Ecto neural progenitor cell (in vitro differentiated cells): ENCODE data around the gene LOXL3.
"Not testable (repeated sequence)": the region's sequence is repeated elsewhere in the genome, so short reads cannot be mapped to it uniquely, and the experiment has no call there.

Source experiments
- DNase-seq: peaks from one replicate; pipeline ENCODE4 v3.0.0-alpha.2; 2018; ENCODE audit warnings: low spot score

Gene LOXL3

GRCh38 chr2:74489906-74490305 lies 63.8 kb downstream of the LOXL3 start:
- DNase-seq: no peak

DNA sequence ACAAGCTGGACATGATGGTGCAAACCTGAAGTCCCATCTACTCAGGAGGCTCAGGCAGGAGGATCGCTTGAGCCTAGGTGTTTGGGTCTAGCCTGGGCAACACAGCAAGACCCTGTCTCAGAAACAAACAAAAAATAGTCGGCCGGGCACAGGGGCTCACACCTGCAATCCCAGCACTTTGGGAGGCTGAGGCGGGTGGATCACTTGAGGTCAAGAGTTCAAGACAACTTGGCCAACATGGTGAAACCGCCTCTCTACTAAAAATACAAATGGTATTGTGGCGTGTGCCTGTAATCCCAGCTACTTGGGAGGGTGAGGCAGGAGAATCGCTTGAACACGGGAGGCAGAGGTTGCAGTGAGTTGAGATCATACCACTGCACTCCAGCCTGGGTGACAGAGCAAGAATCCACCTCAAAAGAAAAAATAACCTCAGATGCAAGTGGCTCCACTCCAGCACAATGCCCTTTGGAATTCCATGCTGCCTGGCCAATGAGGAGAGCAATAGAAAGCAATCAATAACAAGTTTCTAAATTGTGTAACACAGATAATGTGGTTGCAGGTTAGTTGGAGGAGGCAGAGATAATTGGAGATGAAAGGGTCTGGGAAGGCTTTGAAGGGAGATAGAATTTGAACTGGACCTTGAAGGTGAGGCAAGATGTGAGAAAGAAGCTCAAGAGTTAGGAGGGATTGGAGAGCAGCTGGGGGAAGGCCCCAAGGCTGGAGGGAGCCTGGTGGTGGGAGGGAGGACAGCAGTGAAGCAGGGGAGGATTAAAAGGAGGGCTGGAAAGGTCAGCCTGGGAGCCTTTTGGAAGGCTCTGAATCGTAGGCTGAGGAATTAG lies 64.9 kb downstream of the LOXL3 start:
- no peak for DNase-seq

DNA sequence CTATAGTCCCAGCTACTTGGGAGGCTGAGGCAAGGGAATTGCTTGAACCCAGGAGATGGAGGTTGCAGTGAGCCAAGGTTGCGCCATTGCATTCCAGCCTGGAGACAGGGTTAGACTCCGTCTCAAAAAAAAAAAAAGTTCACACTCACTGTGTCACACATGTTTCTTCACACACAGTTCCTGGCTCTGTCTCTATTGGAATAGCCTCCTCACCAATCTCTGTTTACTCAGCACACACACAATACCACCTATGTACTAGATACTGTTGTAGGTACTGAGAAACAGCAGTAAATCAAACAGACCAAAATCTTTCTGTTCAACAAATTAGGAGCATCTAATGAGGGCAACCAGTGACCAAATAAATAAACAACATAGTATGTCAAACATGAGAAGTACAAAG lies 67.6 kb downstream of the LOXL3 start:
- no peak for DNase-seq

DNA sequence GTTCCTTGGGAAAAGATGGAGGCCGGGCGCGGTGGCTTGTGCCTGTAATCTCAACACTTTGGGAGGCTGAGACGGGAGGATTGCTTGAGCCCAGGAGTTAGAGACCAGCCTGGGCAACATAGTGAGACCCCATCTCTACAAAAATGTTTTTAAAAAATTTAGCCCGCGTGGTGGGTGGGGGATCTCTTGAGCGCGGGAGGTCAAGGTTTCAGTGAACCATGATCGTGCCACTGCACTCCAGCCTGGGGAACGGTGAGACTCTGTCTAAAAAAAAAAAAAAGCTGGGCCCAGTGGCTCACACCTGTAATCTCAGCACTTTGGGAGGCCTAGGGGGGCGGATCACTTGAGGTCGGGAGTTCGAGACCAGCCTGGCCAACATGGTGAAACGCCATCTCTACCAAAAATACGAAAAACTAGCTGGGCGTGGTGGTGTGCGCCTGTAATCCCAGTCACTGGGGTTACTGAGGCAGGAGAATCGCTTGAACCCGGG lies 70.0 kb downstream of the LOXL3 start:
- DNase-seq: not testable (repeated sequence)

DNA sequence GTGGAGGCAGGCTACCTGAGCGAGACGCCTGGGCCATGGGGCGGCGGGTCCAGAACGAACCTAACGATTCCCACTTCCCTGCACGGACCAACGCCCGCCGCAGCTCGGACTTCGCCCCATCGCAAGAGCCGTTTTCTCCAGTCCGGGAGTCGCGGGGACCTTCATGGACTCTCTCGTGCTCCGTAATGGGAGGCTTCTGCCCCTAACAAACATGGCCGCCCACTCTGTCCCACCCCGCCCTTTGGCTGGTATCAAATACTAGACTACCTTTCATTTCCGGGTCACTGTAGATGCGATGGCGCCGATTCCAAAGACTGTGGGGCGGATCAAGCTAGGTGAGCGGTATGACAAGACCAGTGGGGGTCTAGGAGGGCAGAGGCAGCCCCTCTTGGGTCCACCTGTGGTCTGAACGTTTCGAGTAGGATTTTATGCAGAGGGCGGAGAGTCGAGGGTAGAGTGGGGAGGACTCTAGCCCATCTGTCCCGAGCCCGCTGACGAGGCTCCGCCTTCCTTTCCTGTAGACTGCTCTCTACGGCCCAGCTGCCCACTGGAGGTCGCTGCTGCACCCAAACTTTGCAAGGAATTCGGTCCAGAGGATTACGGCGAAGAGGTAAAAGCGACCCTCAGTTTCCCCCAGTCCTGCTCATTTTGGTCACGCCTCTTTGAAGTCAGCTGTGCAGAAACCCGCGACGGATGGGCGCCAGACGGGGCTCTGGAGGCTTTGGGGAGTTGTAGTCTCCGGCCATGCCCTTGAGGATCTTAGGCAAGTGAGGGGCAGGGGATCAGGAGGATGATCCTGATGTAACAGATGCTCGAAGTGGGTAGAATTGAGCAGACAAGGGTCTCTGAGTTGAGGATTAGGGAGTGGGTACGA lies 70.7 kb downstream of the LOXL3 start, which contains the start of the genes CCDC142 and TTC31:
Gene CCDC142 (minus strand): TSS at position 198 of the 874 bp plus-strand sequence. CDS start 161 bp downstream, at position 37.
Gene TTC31 (plus strand): TSS at position 281 of the 874 bp plus-strand sequence. CDS start 15 bp downstream, at position 296.
- peak; percentile 96 for DNase-seq
